CD8-positive, alpha-beta memory T cell (primary cell): ENCODE data around the gene LMF1. TPM values are rescaled to one million over a fixed set of nuclear protein-coding genes. Genes with fewer than 3 reads are reported as not detected.
A peak's percentile ranks its signal among the peaks of the same experiment; 100 is the strongest.
"Not testable (repeated sequence)": the region's sequence is repeated elsewhere in the genome, so short reads cannot be mapped to it uniquely, and the experiment has no call there.

Experiments used
- CTCF ChIA-PET: fragments of 350-600 bp; sonication (Branson Sonifier 250); formaldehyde crosslinking; loops from one replicate; lab custom pipeline; 2021; ENCODE audit warnings: antibody characterized with exemption; lab: Charles Lee
- POLR2A ChIA-PET: fragments of 350-600 bp; sonication (Branson Sonifier 250); formaldehyde crosslinking; loops from one replicate; lab custom pipeline; 2021; ENCODE audit warnings: antibody characterized with exemption; lab: Charles Lee
- DNase-seq, 5 donors: peaks; one replicate each; pipeline versions ENCODE4 v3.0.0 to v3.0.0-alpha.2; 2020 to 2022; ENCODE audit warnings: mixed read lengths in 1 of 5
- H3K27ac ChIP-seq: one replicate; pipeline ENCODE4 v1.7.0; 2013; ENCODE audit warnings: low read depth, mild to moderate bottlenecking, low read length, moderate library complexity
- H3K27me3 ChIP-seq: 2 replicates; pipeline ENCODE4 v1.7.0; 2013; ENCODE audit warnings: low read length, mild to moderate bottlenecking; ENCODE audit not compliant: insufficient read depth, poor library complexity, severe bottlenecking
- H3K36me3 ChIP-seq: 2 replicates; pipeline ENCODE4 v1.7.0; 2013; ENCODE audit warnings: mild to moderate bottlenecking, low read length, moderate library complexity; ENCODE audit not compliant: insufficient read depth
- H3K4me1 ChIP-seq: 2 replicates; pipeline ENCODE4 v1.7.0; 2013; ENCODE audit warnings: mild to moderate bottlenecking, low read length, moderate library complexity; ENCODE audit not compliant: insufficient read depth
- H3K4me3 ChIP-seq: 2 replicates; pipeline ENCODE4 v1.7.0; 2013; ENCODE audit warnings: mild to moderate bottlenecking, low read length
- H3K9me3 ChIP-seq: 2 replicates; pipeline ENCODE4 v1.7.0; 2013; ENCODE audit warnings: mild to moderate bottlenecking, low read length
- H3K27ac Mint-ChIP-seq, 8 donors: one replicate each; pipeline ENCODE4 v1.8.0; 2020 to 2021; ENCODE audit warnings: mixed read lengths in 8 of 8, mild to moderate bottlenecking in 6 of 8, inconsistent platforms in 3 of 8, moderate library complexity in 3 of 8
- H3K27me3 Mint-ChIP-seq, 2 donors: one replicate each; pipeline ENCODE4 v1.8.0; 2020 to 2021; ENCODE audit warnings: mixed read lengths in 2 of 2, mild to moderate bottlenecking in 1 of 2, moderate library complexity in 1 of 2
- H3K36me3 Mint-ChIP-seq, 3 donors: one replicate each; pipeline ENCODE4 v1.8.0; 2020 to 2021; ENCODE audit warnings: mixed read lengths in 3 of 3, inconsistent platforms in 1 of 3, mild to moderate bottlenecking in 1 of 3
- H3K4me1 Mint-ChIP-seq, 3 donors: one replicate each; pipeline ENCODE4 v1.8.0; 2020 to 2021; ENCODE audit warnings: mixed read lengths in 3 of 3, inconsistent platforms in 1 of 3, mild to moderate bottlenecking in 1 of 3
- H3K4me3 Mint-ChIP-seq, 7 donors: one replicate each; pipeline ENCODE4 v1.8.0; 2020 to 2021; ENCODE audit warnings: mixed read lengths in 7 of 7, mild to moderate bottlenecking in 6 of 7, moderate library complexity in 4 of 7, inconsistent platforms in 2 of 7
- H3K9me3 Mint-ChIP-seq, 5 donors: one replicate each; pipeline ENCODE4 v1.8.0; 2020 to 2022; ENCODE audit warnings: mixed read lengths in 5 of 5, mild to moderate bottlenecking in 3 of 5, moderate library complexity in 2 of 5, inconsistent platforms in 1 of 5
- polyA plus RNA-seq: library from polyadenylated mRNA; unstranded; fragments of 300-500 nt; fragmentation: Illumina TruSeq; gene quantifications from one replicate; pipeline ENCODE4 v1.2.3, GENCODE V29; 2021
- total RNA-seq, 2 experiments: library from RNA; stranded (reverse); gene quantifications; one replicate each; pipeline ENCODE4 v1.2.3, GENCODE V29; 2021

Gene LMF1
- total and polyA plus RNA-seq, 3 experiments from 2014 or later = 11.7 to 15.8 (median 14.0) TPM

DNA sequence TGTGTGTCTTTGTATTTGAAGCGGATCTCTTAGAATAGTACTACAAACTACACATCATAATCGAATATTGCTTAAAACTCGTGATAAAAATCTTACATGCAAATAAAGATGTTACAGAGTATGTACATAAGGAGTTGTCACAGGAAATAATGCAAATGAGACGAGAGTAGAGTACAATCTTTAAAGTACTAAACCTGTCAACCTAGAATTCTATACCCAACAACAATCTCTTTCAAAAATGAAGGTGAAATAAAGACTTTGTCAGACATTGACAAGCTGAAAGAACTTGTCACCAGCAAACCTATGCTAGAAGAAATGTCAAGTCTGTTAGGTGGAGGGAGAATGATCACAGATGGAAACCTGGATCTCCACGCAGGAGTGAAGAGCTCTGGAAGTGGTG, 86.6 kb downstream of the LMF1 start:
- no peak for DNase-seq
- H3K4me3 ChIP-seq = no peak overlapping the region
- H3K27me3 ChIP-seq = no peaks in the 10 kb centered on the region
- no peaks in the 10 kb centered on the region for H3K36me3 ChIP-seq
- no peaks in the 10 kb centered on the region for H3K4me1 ChIP-seq
- Mint-ChIP-seq H3K27me3 (no peaks in the 10 kb centered on the region), H3K36me3 (peaks cover 0 to 6% (median 0%) of the 10 kb centered on the region in 3 donors), H3K4me3 (no peak overlapping the region), H3K27ac (no peak overlapping the region), H3K9me3 (peaks cover 0 to 3% (median 0%) of the 10 kb centered on the region in 5 donors), H3K4me1 (peaks cover 0 to 2% (median 0%) of the 10 kb centered on the region in 3 donors)
- ChIA-PET POLR2A (no interaction called here), CTCF (no interaction called here)
- H3K9me3 ChIP-seq = peaks cover 9% of the 10 kb centered on the region
- H3K27ac ChIP-seq = no peak overlapping the region

DNA sequence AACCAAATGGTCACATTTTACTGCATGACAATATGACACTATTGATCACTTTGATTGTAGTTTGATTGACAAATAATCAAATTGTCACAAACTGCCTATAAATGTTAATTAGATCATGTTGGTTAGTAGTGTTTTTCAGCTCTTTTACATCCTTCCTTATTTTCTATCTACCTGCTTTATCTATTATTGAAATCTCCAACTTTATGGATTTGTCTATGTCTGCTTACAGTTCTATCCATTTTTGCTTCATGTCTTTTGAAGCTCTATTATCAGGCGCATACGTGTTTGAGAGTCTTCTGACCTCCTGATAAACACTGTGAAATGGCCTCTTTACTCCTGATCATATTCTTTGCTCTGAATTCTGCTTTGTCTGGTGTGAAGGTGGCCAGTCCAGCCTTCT, 87.0 kb downstream of the LMF1 start:
- no peak overlapping the region for H3K27ac Mint-ChIP-seq
- H3K36me3 ChIP-seq = no peaks in the 10 kb centered on the region
- DNase-seq = no peak
- peaks cover 0 to 1% (median 0%) of the 10 kb centered on the region in 3 donors for H3K36me3 Mint-ChIP-seq
- no peaks in the 10 kb centered on the region for H3K27me3 Mint-ChIP-seq
- H3K9me3 ChIP-seq = peaks cover 9% of the 10 kb centered on the region
- peaks cover 0 to 2% (median 0%) of the 10 kb centered on the region in 3 donors for H3K4me1 Mint-ChIP-seq
- H3K4me3 Mint-ChIP-seq = no peak overlapping the region
- no peaks in the 10 kb centered on the region for H3K27me3 ChIP-seq
- no peaks in the 10 kb centered on the region for H3K4me1 ChIP-seq
- ChIA-PET POLR2A (no interaction called here), CTCF (no interaction called here)
- H3K27ac ChIP-seq = no peak overlapping the region
- peaks cover 0 to 3% (median 0%) of the 10 kb centered on the region in 5 donors for H3K9me3 Mint-ChIP-seq
- no peak overlapping the region for H3K4me3 ChIP-seq

GRCh38 chr16:883340-883739, 87.4 kb downstream of the LMF1 start:
- Histone ChIP-seq H3K4me3 (no peak overlapping the region), H3K27me3 (no peaks in the 10 kb centered on the region), H3K27ac (no peak overlapping the region), H3K36me3 (no peaks in the 10 kb centered on the region), H3K4me1 (no peaks in the 10 kb centered on the region), H3K9me3 (peaks cover 9% of the 10 kb centered on the region)
- Mint-ChIP-seq H3K27me3 (no peaks in the 10 kb centered on the region), H3K9me3 (peaks cover 0 to 3% (median 0%) of the 10 kb centered on the region in 5 donors), H3K36me3 (peaks cover 0 to 2% (median 0%) of the 10 kb centered on the region in 3 donors), H3K27ac (no peak overlapping the region), H3K4me3 (no peak overlapping the region), H3K4me1 (peaks cover 0 to 2% (median 0%) of the 10 kb centered on the region in 3 donors)
- CTCF ChIA-PET = no interaction called here
- DNase-seq = no peak
- POLR2A ChIA-PET = no interaction called here

DNA sequence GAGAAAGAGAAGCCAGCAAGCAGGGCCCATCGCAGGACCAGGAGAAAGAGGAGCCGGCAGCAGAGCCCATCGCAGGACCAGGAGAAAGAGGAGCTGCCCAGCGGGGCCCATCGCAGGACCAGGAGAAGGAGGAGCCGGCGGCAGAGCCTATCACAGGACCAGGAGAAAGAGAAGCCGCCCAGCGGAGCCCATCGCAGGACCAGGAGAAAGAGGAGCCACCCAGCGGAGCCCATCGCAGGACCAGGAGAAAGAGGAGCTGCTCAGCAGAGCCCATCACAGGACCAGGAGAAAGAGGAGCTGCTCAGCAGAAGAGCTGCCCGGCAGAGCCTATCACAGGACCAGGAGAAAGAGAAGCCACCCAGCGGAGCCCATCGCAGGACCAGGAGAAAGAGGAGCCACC, 88.1 kb downstream of the LMF1 start:
- H3K27me3 ChIP-seq, H3K27ac Mint-ChIP-seq, H3K4me1 ChIP-seq, H3K4me3 Mint-ChIP-seq, H3K36me3 ChIP-seq, CTCF ChIA-PET, H3K4me1 Mint-ChIP-seq, POLR2A ChIA-PET, H3K27ac ChIP-seq, H3K4me3 ChIP-seq, H3K27me3 Mint-ChIP-seq, H3K9me3 ChIP-seq, H3K36me3 Mint-ChIP-seq, H3K9me3 Mint-ChIP-seq: not testable (repeated sequence)
- peak in 1 of 5 donors; percentile 18 for DNase-seq

DNA sequence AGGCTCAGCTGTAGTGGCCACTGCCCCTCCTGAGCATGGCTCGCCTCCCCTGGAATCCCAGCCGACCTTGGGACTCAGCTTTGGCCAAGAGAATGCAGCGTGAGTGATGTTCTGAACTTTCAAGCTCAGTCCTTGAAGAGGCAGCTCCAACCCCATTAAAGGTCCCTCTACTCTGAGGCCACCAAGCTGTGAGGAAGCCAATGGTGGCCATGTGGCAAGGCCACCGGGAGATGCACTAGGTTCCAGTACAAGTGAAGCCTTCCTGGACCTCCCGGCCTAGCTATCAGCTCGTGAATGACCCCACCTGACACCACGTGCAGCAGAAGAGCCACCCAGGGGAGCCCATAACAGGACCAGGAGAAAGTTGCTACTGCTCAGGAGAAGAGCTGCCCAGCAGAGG, 88.5 kb downstream of the LMF1 start:
- Histone ChIP-seq H3K9me3 (peaks cover 9% of the 10 kb centered on the region), H3K4me1 (no peaks in the 10 kb centered on the region), H3K4me3 (no peak overlapping the region), H3K36me3 (no peaks in the 10 kb centered on the region), H3K27ac (no peak overlapping the region), H3K27me3 (no peaks in the 10 kb centered on the region)
- no peak overlapping the region for H3K27ac Mint-ChIP-seq
- DNase-seq = peak in 1 of 5 donors; percentile 21
- ChIA-PET CTCF (no interaction called here), POLR2A (no interaction called here)
- H3K4me3 Mint-ChIP-seq = no peak overlapping the region
- peaks cover 0 to 2% (median 0%) of the 10 kb centered on the region in 3 donors for H3K4me1 Mint-ChIP-seq
- H3K9me3 Mint-ChIP-seq = peaks cover 0 to 3% (median 0%) of the 10 kb centered on the region in 5 donors
- H3K27me3 Mint-ChIP-seq = no peaks in the 10 kb centered on the region
- peaks cover 0 to 9% (median 2%) of the 10 kb centered on the region in 3 donors for H3K36me3 Mint-ChIP-seq

DNA sequence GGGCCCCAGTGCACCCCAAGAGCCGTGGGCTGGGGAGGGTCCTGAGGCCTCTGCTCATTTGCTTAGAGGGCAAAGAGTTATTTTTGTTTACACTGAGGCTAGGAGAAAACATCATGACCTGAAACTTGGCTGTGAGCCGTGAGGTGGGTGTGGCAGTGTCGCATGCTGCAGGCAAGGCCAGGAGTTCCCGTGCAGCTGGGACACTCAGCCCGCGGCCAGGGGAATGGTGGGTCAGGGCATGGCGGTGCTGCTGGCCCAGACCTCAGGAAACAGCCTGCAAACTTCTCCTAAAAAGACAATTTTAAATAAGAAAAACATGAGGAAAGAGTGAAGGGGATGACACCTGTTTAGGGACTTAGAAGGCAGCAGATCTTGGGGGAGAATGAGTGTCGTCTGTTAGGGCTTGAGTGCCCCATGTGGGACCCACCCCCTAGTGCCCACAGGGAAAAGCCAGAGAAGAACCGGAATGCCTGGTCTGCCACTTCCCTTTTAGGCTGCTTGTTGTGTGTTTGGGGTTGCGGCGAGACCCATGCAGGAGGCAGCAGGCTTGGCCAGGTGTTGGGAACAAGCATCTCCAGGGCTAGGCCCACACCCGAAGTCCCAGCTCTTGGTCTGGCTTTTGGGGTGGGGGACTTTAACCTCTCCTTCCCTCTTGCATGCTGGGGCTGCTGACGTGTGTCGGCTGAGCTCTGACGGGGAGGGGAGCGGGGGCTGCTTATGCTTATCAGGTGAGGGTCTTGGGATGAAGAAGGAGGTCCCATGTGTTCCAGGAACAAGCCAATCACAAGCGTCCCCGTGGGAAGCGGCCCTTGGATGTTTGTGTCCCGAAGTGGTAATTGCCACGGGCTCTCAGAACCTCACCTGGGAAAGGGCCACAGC, 89.3 kb downstream of the LMF1 start:
- H3K4me3 Mint-ChIP-seq = no peak overlapping the region
- H3K4me1 Mint-ChIP-seq = peaks cover 0 to 2% (median 0%) of the 10 kb centered on the region in 3 donors
- H3K36me3 Mint-ChIP-seq = peaks cover 0 to 16% (median 3%) of the 10 kb centered on the region in 3 donors
- Histone ChIP-seq H3K27me3 (no peaks in the 10 kb centered on the region), H3K9me3 (peaks cover 9% of the 10 kb centered on the region), H3K4me3 (no peak overlapping the region), H3K4me1 (no peaks in the 10 kb centered on the region), H3K36me3 (no peaks in the 10 kb centered on the region), H3K27ac (no peak overlapping the region)
- peaks cover 0 to 1% of the 10 kb centered on the region in 2 donors for H3K27me3 Mint-ChIP-seq
- H3K27ac Mint-ChIP-seq = no peak overlapping the region
- POLR2A ChIA-PET = no interaction called here
- CTCF ChIA-PET = no interaction called here
- peak in 1 of 5 donors; percentile 38 for DNase-seq
- H3K9me3 Mint-ChIP-seq = peaks cover 0 to 2% (median 0%) of the 10 kb centered on the region in 5 donors

GRCh38 chr16:880471-881171, 90.2 kb downstream of the LMF1 start:
- Histone ChIP-seq H3K27me3 (no peaks in the 10 kb centered on the region), H3K4me3 (no peak overlapping the region), H3K27ac (no peak overlapping the region), H3K36me3 (no peaks in the 10 kb centered on the region), H3K9me3 (peaks cover 9% of the 10 kb centered on the region), H3K4me1 (no peaks in the 10 kb centered on the region)
- Mint-ChIP-seq H3K36me3 (peaks cover 0 to 21% (median 3%) of the 10 kb centered on the region in 3 donors), H3K4me3 (no peak overlapping the region), H3K9me3 (peaks cover 0 to 2% (median 0%) of the 10 kb centered on the region in 5 donors), H3K27ac (peak overlapping the region in 1 of 8 donors; percentile 65), H3K27me3 (peaks cover 0 to 1% of the 10 kb centered on the region in 2 donors), H3K4me1 (peaks cover 0 to 2% (median 0%) of the 10 kb centered on the region in 3 donors)
- CTCF ChIA-PET = no interaction called here
- POLR2A ChIA-PET = no interaction called here
- peak in 1 of 5 donors; percentile 28 for DNase-seq

- peaks cover 0 to 23% (median 3%) of the 10 kb centered on the region in 3 donors for H3K36me3 Mint-ChIP-seq
- no peak overlapping the region for H3K4me3 ChIP-seq
- peaks cover 9% of the 10 kb centered on the region for H3K9me3 ChIP-seq
- no peak overlapping the region for H3K27ac ChIP-seq
- H3K4me1 Mint-ChIP-seq = peaks cover 0 to 2% (median 0%) of the 10 kb centered on the region in 3 donors
- POLR2A ChIA-PET = no interaction called here
- H3K27ac Mint-ChIP-seq = peak overlapping the region in 1 of 8 donors; percentile 65
- CTCF ChIA-PET = no interaction called here
- H3K9me3 Mint-ChIP-seq = peaks cover 0 to 2% (median 0%) of the 10 kb centered on the region in 5 donors
- H3K4me1 ChIP-seq = no peaks in the 10 kb centered on the region
- peaks cover 0 to 1% of the 10 kb centered on the region in 2 donors for H3K27me3 Mint-ChIP-seq
- no peak overlapping the region for H3K4me3 Mint-ChIP-seq
- no peaks in the 10 kb centered on the region for H3K36me3 ChIP-seq
- DNase-seq = peak in 1 of 5 donors; percentile 30
- no peaks in the 10 kb centered on the region for H3K27me3 ChIP-seq
These were observed 90.8 kb downstream of the LMF1 start for GRCh38 chr16:879986-880385.
